ENCODE data around the gene VTI1B. TPM values are rescaled to one million over a fixed set of nuclear protein-coding genes. Genes with fewer than 3 reads are reported as not detected.
A peak's percentile ranks its signal among the peaks of the same experiment; 100 is the strongest.
"Not testable (repeated sequence)": the region's sequence is repeated elsewhere in the genome, so short reads cannot be mapped to it uniquely, and the experiment has no call there.

The VTI1B gene
- total RNA-seq, 2 donors from 2014 or later, result 116 to 121 TPM

GRCh38 chr14:67607646-67608045, 66.8 kb downstream of the VTI1B start:
- Histone ChIP-seq H3K4me1 (no peaks in the 10 kb centered on the region), H3K9me3 (no peaks in the 10 kb centered on the region), H3K4me3 (no peak overlapping the region), H3K27ac (no peak overlapping the region), H3K36me3 (no peaks in the 10 kb centered on the region), H3K27me3 (no peaks in the 10 kb centered on the region), H3K9ac (ENCODE audit: low read depth in 2 of 2, low read length in 2 of 2) (no peak overlapping the region)
- no peak for TF ChIP-seq CTCF (IDR thresholded peaks at IDR 0.05)
- intact Hi-C loops (cut with DNase I), result no loop called here
- no peak for DNase-seq

GRCh38 chr14:67602995-67603545, 71.4 kb downstream of the VTI1B start:
- Histone ChIP-seq H3K4me3 (no peak overlapping the region), H3K4me1 (peaks cover 6% of the 10 kb centered on the region), H3K9me3 (no peaks in the 10 kb centered on the region), H3K27ac (no peak overlapping the region), H3K27me3 (no peaks in the 10 kb centered on the region), H3K36me3 (no peaks in the 10 kb centered on the region), H3K9ac (ENCODE audit: low read depth in 2 of 2, low read length in 2 of 2) (no peak overlapping the region)
- intact Hi-C loops (cut with DNase I), result loop anchor here (5.0 kb wide), 1 partner anchor 79 kb away; no protein-coding TSS in a partner anchor
- no peak for TF ChIP-seq CTCF (IDR thresholded peaks at IDR 0.05)
- no peak for DNase-seq

- no peak for TF ChIP-seq CTCF (IDR thresholded peaks at IDR 0.05)
- intact Hi-C loops (cut with DNase I), result loop anchor here (5.0 kb wide), 1 partner anchor 80 kb away; no protein-coding TSS in a partner anchor
- H3K27me3 ChIP-seq, result no peaks in the 10 kb centered on the region
These were observed 72.4 kb downstream of the VTI1B start for GRCh38 chr14:67602076-67602475.

GRCh38 chr14:67600562-67600974, 73.9 kb downstream of the VTI1B start:
- not testable (repeated sequence) for H3K36me3 ChIP-seq, DNase-seq, H3K4me1 ChIP-seq, H3K27me3 ChIP-seq, H3K9me3 ChIP-seq
- peak overlapping the region; percentile 88 for H3K27ac ChIP-seq
- intact Hi-C loops (cut with DNase I), result loop anchor here (5.0 kb wide), 1 partner anchor 82 kb away; no protein-coding TSS in a partner anchor
- H3K4me3 ChIP-seq, result peak overlapping the region; percentile 82
- peak overlapping the region; percentile 90 to 92 for H3K9ac ChIP-seq (ENCODE audit: low read depth in 2 of 2, low read length in 2 of 2)

More at GRCh38 chr14:67602076-67602475, 72.4 kb downstream of the VTI1B start:
- DNase-seq, result no peak
- Histone ChIP-seq H3K9ac (ENCODE audit: low read depth in 2 of 2, low read length in 2 of 2) (no peak overlapping the region), H3K4me3 (no peak overlapping the region), H3K36me3 (no peaks in the 10 kb centered on the region), H3K9me3 (no peaks in the 10 kb centered on the region), H3K27ac (no peak overlapping the region), H3K4me1 (peaks cover 6% of the 10 kb centered on the region)

- Histone ChIP-seq H3K27ac (peak within 1 kb of the TSS; percentile 88), H3K4me1 (peaks cover 6% of the 10 kb centered on the region), H3K9me3 (no peaks in the 10 kb centered on the region), H3K9ac (ENCODE audit: low read depth in 2 of 2, low read length in 2 of 2) (peak within 1 kb of the TSS; percentile 90 to 92), H3K36me3 (no peaks in the 10 kb centered on the region), H3K27me3 (no peaks in the 10 kb centered on the region), H3K4me3 (peak within 1 kb of the TSS; percentile 82)
- peak; percentile 94 for DNase-seq
- intact Hi-C loops (cut with DNase I), result loop anchor here (5.0 kb wide), 1 partner anchor 82 kb away; no protein-coding TSS in a partner anchor
- peak; percentile 39 for TF ChIP-seq CTCF (IDR thresholded peaks at IDR 0.05)
These were observed 74.5 kb downstream of the VTI1B start, which contains the start of gene PIGH for GRCh38 chr14:67599698-67600561. Gene PIGH, minus strand, starts transcription at chr14:67600268. Its CDS starts 65 bp downstream, at chr14:67600203.

Other genes with a start within 250 kb of the VTI1B start
- 10 to 100 TPM in 1 of 2 donors, 1 to 10 TPM in 1; 6.9 to 11.3 TPM for gene TMEM229B, start 185.9 kb downstream of the VTI1B start, total RNA-seq
- 10 to 100 TPM; 47.1 to 63.1 TPM for gene PLEKHH1, start 141.3 kb downstream of the VTI1B start, total RNA-seq
- 10 to 100 TPM; 16.3 to 17.1 TPM for gene PIGH, start 74.4 kb downstream of the VTI1B start, total RNA-seq
- 10 to 100 TPM in 1 of 2 donors, 1 to 10 TPM in 1; 4.7 to 11.5 TPM for gene ARG2, start 54.7 kb downstream of the VTI1B start, total RNA-seq
- gene RDH11, start 21.1 kb upstream of the VTI1B start, total RNA-seq, result 10 to 100 TPM; 60.0 to 81.7 TPM
- gene RDH12, start 27.3 kb upstream of the VTI1B start, total RNA-seq, result not detected
- 10 to 100 TPM; 19.1 to 19.2 TPM for gene ZFYVE26, start 142.0 kb upstream of the VTI1B start, total RNA-seq
- gene RAD51B, start 145.1 kb upstream of the VTI1B start, total RNA-seq, result 10 to 100 TPM; 12.7 to 22.0 TPM